Measurements from ENCODE around the gene PPP1R13L. TPM values are rescaled to one million over a fixed set of nuclear protein-coding genes. Genes with fewer than 3 reads are reported as not detected.
"Not testable (repeated sequence)": the region's sequence is repeated elsewhere in the genome, so short reads cannot be mapped to it uniquely, and the experiment has no call there.

Gene PPP1R13L
- total RNA-seq, 1 experiment from 2014 or later = 48.0 TPM

DNA sequence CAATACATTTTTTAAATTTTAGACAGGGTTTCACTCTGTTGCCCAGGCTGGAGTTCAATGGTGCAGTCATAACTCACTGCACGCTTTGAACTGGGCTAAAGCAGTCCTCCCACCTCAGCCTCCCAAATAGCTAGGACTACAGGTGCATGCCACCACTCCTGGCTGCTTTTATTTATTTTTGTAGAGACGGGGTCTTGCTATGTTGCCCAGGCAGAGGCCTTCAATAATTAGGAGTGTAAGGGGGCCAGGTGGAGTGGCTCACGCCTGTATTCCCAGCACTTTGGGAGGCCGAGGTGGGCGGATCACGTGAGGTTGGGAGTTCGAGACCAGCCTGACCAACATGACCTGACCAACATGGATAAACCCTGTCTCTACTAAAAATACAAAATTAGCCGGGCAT is 27.7 kb upstream of the PPP1R13L start:
- DNase-seq (ENCODE audit: low spot score) = not testable (repeated sequence)

DNA sequence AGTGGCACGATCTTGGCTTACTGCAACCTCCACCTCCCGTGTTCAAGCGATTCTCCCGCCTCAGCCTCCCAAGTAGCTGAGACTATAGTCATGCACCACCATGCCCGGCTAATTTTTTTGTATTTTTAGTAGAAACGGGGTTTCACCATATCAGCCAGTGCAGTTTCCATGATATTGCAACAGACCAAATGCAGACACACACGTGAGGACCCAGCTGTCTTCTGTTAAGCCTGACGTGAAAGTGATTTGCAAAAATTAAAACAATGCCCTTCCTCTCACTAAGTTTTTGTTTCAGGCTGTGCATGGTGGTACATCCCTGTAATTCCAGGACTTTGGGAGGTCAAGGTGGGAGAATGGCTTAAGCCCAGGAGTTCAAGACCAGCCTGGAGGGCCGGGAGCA is 26.1 kb upstream of the PPP1R13L start:
- not testable (repeated sequence) for DNase-seq (ENCODE audit: low spot score)

DNA sequence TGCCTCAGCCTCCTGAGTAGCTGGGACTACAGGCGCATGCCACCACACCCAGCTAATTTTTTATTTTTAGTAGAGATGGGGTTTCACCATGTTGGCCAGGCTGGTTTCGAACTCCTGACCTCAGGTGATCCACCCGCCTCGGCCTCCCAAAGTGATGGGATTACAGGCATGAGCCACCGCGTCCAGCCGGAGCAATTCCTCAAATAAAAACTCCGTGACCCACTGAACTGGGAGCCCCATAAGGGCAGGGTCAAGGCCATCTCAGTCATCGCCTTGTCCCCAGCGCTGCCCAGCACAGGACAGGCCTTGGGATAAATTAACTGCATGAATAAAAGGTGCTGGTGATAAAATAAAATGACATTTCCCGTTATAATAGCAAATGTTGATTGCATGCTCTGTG is 25.0 kb upstream of the PPP1R13L start:
- DNase-seq (ENCODE audit: low spot score) = not testable (repeated sequence)

DNA sequence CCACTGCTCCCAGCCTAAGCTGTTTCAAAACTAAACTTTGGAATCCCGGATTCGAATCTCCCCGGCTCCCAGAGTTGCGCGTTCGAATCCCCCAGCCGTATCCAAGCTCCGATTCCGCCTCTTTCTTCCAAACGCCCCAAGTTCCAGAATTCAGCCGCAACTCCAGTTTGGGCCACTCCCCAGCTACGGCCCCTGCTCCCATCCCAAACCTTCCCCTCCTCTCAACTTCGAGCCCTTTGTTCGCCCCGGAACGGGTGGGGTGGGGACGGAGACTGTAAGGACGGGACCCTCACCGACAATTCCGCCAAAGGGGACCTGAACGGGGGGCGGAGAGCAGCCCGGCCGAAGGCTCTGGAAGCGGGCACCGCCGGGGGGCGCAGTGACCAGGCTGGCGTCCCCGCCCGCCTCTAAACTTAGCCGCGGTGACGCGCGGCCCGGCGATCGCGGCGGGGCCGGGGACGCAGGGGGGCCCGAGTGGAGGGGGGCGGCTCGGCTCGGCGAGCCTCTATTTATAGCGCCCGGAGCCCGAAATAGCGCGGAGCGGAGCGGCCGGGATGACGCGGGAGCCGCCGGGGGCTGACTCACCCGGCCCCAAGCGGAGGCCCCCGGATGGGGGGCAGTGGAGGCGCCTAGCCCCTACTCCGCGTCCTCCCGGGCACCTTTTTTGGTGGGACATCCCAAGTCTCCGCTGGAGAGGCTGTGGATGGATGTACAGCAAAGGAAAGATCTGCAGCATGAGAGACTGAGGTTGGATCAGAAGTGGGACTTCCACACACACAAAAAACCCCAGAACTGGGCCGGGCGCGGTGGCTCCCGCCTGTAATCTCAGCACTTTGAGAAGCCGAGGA is 23.7 kb upstream of the PPP1R13L start:
- no peak for DNase-seq (ENCODE audit: low spot score)

DNA sequence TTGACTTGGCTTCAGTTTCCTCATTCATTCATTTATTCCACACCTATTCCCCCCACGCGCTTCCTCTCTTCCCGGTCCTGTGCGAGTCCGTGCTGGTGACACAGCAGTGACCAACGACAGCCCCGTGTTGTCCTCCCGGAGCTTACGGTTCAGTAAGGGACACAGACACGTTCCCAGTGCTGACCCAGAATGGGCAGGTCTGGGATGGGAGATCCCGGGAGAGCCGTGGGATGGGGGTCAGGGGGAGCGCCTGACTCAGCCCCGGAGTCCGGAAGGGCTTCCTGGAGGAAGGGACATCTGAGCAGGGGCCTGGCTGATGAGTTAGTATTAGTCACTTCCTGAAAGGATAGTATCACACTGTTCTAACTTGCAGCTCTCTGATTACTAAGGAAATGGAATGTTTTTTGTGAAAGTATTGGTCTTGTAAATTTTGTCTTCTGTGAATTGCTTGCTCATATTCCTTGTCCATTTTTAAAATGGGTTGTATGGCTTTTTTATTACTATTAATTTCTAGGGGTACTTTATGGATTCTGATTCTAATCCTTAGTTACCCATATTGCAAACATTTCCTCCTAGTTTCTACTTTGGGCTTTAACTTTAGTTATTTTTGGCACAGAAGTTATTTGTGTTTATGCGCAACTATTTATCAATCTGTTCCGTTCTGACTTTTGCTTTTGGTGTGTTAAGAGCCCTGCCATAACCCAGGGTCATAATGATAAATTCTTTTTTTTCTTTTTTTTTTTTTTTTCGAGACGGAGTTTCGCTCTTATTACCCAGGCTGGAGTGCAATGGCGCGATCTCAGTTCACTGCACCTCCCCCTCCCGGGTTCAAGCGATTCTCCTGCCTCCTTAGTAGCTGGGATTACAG is 19.6 kb upstream of the PPP1R13L start:
- DNase-seq (ENCODE audit: low spot score) = peak; percentile 94

DNA sequence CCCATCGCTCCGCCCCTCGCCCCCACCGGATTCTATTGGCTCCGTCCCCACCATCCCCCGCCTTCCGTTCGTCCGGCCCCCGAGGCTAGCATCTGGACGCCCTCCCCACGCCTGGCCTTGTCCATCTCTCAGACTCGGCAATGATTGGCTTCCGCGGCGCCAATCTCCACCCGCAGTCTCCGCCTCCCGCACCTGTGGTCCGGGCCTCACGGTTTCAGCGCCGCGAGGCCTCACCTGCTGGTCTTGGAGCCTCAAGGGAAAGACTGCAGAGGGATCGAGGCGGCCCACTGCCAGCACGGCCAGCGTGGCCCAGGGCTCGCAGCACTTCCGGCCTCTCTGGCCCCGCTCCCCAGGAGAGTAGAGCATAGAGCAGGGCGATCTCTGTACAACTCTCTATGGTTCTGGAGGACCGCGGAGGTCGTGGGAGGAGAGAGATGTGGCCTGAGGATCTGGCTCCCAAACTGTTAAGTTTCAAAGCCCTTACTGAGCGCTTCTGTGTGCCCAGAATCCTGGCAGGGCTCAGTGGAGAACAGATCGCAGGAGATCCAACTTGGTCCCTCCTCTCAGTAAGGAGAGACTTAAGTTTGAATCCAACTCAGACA is 18.8 kb upstream of the PPP1R13L start, which contains the start of gene ERCC1:
ERCC1 (minus strand) TSS at position 329 of the 602 bp plus-strand sequence. CDS start 543 bp downstream, outside the sequence.
- peak; percentile 100 for DNase-seq (ENCODE audit: low spot score)

DNA sequence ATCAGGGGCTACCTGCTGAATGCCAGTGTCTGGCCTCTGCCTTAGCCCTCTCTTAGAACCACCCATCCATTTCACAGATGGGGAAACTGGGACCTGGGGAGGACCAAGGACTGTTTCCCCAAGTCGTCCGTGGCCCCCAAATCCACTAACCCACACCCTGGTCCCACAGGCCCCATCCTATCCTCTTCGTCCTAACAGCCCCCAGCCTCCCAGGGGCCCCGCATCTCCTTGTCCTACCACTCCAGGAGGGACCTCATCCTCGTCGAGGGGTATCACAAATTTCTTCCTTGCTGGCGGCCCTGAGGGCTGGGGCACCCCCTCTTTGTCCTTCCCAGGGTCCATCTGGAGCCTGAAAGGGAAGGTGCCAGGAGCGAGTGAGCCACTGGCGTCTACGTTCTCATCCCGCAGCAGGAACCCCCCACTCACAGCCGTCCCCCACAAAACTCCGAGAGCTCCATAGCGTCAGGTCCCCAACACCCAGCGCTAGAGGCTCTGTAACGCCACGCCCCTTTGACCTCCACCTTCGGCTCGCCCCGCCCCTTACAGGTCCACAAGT is 18.2 kb upstream of the PPP1R13L start:
- no peak for DNase-seq (ENCODE audit: low spot score)

DNA sequence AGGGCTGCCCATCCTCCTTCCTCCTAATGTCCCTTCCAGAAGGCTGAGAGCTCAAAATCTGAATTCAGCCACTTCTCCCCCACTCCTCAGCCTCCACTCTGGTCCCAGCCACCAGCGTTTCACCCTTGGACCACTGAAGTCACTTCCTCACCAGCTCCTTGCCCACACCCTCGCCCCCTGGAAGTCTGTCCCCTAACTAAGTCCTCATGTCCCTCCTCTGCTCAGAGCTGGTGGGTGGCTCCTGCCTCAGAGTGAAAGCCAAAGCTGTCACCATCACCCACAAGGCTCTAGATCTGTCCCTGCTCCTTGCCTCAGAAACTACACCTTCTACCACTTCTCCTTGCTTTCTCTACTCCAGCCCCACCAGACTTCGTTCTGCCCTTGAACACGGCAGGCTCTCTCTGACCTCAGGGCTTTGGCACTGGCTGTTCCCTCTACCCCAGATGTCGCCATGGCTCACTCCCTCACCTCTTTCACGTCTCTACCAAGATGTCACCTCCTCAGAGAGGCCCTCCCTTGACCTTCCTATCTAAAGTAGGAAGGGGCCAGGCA is 17.2 kb upstream of the PPP1R13L start:
- no peak for DNase-seq (ENCODE audit: low spot score)

DNA sequence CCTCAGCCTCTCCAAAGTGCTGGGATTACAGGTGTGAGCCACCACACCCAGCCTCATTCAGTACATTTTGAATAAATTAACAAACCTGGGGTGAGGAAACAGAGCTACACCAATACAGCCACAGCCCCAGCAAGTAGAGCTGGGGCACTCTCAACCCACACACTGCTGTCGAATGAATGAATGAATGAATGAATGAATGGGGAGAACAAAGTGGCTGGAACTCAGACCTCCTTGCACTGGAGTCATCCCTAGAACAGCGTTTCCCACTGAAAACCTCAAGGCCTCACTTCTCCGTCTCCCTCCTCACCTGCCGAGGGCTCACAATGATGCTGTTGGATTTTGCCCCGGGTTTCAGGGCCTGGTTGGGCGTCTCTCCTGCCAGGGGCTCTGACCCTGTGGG is 16.0 kb upstream of the PPP1R13L start:
- no peak for DNase-seq (ENCODE audit: low spot score)

DNA sequence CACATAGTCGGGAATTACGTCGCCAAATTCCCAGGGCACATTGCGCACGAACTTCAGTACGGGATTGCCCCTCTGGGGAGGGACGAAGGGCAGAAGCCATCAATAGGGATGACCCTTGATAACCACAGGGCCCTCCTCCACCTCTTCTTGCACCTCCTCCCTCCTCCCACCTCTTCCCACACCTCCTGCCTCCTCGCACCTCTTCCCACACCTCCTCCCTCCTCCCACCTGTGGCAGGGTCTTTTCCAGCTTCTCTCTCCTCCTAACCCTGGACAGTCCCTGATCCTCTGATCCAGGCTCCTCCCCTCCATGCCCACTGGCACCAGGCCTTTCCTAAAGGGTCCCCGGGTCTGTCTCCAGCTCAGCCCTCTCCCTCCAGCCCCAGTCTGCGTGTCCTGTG is 15.5 kb upstream of the PPP1R13L start:
- no peak for DNase-seq (ENCODE audit: low spot score)

DNA sequence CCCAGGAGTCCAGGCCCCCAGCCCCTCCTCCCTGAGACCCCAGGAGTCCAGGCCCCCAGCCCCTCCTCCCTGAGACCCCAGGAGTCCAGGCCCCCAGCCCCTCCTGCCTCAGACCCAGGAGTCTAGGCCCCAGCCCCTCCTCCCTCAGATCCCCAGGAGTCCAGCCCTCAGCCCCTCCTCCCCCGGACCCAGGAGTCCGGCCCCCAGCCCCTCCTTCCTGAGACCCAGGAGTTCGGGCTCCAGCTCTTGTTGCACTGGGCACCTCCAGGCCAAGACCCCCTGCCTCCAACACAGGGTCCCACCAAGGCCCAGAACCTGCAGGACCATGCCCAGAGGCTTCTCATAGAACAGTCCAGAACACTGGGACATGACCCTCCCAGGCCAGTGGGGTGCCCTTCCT is 15.0 kb upstream of the PPP1R13L start:
- no peak for DNase-seq (ENCODE audit: low spot score)

DNA sequence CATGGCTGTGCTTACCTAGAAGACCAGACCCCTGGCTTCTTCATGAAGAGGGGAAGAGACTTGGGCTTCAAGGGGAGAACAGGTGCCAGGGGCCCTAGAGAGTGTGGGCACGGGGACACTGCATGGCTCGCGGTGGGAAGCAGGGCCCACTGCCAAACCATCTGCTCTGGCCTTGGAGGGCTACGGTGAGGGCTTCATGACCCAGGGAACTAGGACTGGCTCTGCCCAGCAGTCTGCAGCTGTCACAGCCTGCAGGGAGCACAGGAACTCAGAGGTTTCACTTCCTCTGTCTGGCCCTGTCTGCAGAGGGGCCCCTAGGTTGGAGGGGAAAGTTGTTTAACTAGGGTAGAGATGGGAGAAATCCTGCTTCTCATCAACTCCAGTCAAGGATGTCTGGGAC is 14.5 kb upstream of the PPP1R13L start:
- DNase-seq (ENCODE audit: low spot score) = no peak

DNA sequence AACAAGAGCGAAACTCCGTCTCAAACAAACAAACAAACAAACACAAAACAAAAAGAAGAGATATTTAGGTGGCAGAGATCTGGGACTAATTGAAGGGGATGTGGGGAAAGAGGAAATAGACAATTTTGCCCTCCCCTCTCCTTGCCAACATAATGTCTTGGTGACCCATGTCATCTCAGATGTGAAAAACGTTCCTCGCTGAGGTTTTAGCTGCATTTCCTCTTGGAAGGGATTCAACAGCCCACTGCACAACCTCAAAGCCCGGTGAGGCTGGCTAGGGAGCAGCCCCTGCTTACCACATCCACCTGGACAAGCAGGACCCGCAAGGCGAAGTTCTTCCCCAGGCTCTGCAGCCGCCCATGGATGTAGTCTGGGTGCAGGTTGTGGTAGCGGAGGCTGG is 13.9 kb upstream of the PPP1R13L start:
- no peak for DNase-seq (ENCODE audit: low spot score)

DNA sequence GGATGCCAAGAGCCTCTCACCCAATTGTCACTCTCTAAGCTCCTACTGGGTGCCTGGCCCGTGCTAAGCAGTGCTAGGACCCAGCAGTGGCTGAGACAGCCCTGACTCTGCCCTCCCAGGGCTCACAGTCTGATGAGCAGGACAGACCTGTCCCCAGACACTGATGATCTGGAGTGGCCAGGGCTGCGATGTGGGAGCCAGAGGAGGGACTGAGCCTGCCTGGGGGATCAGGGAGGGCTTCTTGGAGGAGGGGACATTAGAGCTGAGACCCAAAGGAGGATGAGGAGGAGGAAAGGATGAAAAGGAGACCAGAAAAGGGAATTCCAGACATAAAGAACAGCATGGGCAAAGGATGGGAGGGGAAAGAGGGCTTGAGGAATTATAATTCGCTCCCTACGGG is 12.3 kb upstream of the PPP1R13L start:
- DNase-seq (ENCODE audit: low spot score) = no peak

DNA sequence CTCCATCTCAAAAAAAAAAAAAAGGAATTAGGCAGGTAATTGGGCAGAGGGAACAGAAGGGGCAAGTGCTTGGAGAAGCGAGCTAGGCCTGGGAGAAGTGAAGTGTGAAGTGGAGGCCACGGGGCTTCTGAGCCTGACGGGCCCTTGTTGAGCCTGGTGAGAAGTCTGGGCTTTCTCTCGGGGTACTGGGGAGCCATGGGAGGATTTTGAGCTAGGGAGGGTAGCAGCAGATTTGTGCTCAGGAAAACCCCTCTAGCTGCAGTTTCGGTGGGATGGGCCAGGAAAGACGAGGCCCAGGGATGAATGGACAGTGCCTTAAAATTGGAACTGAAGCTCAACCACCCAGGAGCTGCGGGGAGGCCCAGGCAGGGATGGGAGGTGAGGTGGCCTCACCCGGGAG is 9.6 kb upstream of the PPP1R13L start:
- no peak for DNase-seq (ENCODE audit: low spot score)

DNA sequence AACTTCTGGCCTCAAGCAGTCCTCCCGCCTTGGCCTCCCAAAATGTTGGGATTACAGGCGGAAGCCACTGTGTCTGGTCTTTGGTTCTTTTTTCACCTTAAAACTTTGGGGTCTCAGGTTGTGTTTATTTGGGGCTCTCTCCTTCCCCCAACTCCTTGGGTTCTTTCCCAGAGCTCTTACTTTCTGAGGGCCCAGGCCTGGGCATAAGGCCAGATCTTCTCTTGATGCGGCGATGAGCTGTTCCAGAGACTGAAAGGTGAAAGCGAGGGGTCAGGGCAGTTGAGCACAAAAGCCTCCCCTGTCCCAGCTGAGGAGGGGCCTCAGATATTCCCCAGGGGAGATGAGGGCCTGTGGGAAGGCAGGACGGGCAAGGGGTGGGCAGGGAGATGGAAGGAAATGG is 8.6 kb upstream of the PPP1R13L start:
- DNase-seq (ENCODE audit: low spot score) = no peak

DNA sequence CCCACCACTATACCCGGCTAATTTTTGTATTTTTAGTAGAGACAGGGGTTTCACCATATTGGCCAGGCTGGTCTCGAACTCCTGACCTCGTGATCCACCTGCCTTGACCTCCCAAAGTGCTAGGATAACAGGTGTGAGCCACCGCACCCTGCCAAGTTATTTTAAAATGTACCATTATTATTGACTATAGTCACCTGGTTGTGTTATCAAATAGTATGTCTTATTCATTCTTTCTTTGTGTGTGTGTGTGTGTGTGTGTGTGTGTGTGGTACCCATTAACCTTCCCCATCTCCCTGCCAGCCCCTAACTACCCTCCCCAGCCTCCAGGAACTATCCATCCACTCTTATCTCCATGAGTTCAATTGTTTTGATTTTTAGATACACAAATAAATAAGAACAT is 5.5 kb upstream of the PPP1R13L start:
- not testable (repeated sequence) for DNase-seq (ENCODE audit: low spot score)

DNA sequence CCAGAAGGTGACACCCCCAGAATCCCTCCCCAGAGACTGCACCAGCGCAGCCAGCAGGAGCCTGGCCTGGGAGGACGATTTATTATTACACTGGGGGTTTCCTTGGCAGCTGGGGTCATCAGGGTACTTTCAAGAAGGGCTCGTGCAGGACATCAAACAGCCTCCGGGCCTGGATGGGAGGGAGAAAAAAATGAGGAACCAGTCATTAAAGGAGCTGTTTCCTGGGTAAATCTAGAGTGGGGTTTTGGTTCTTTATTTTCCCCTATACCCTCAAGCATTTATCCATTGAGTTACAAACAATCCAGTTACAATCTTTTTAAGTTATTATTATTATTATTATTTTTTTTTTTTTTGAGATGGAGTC is 4.7 kb upstream of the PPP1R13L start:
- no peak for DNase-seq (ENCODE audit: low spot score)

DNA sequence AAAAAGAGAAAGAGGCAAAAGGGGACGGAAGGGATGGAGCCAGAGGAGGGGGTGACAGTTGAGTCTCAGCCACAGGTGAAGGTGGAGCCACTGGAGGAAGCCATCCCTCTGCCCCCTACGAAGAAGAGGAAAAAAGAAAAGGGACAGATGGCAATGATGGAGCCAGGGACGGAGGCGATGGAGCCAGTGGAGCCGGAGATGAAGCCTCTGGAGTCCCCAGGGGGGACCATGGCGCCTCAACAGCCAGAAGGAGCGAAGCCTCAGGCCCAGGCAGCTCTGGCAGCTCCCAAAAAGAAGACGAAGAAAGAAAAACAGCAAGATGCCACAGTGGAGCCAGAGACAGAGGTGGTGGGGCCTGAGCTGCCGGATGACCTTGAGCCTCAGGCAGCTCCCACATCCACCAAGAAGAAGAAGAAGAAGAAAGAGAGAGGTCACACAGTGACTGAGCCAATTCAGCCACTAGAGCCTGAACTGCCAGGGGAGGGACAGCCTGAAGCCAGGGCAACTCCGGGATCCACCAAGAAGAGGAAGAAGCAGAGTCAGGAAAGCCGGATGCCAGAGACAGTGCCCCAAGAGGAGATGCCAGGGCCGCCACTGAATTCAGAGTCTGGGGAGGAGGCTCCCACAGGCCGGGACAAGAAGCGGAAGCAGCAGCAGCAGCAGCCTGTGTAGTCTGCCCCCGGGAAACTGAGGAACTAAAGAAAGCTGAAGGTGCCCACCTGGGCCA is 4.1 kb upstream of the PPP1R13L start:
- no peak for DNase-seq (ENCODE audit: low spot score)

DNA sequence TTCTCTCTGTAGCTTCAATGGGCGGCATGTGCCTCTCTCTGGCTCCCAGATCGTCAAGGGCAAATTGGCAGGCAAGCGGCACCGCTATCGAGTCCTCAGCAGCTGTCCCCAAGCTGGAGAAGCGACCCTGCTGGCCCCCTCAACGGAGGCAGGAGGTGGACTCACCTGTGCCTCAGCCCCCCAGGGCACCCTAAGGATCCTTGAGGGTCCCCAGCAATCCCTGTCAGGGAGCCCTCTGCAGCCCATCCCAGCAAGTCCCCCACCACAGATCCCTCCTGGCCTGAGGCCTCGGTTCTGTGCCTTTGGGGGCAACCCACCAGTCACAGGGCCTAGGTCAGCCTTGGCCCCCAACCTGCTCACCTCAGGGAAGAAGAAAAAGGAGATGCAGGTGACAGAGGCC is 3.3 kb upstream of the PPP1R13L start:
- no peak for DNase-seq (ENCODE audit: low spot score)

DNA sequence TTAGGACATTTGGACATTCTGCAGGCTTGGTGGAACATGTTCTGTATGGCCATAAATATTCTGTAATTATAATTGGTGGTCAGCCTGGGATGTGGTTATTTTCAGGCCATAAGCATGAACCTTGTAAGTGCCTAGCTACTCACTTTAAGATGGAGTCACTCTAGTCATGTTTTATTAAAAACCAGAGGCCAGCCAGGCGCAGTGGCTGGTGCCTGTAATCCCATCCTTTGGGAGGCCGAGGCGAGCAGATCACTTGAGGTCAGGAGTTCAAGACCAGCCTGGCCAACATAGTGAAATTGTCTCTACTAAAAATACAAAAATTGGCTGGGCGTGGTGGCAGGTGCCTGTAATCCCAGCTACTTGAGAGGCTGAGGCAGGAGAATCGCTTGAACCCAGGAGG is 2.7 kb upstream of the PPP1R13L start:
- not testable (repeated sequence) for DNase-seq (ENCODE audit: low spot score)

Measured in HT-29 (cell line).